ENCODE data around the gene PEX14. TPM values are rescaled to one million over a fixed set of nuclear protein-coding genes. Genes with fewer than 3 reads are reported as not detected.
"Not testable (repeated sequence)": the region's sequence is repeated elsewhere in the genome, so short reads cannot be mapped to it uniquely, and the experiment has no call there.

PEX14 gene
- total and polyA plus RNA-seq, 4 donors, result 9.5 to 26.9 (median 19.7) TPM

DNA sequence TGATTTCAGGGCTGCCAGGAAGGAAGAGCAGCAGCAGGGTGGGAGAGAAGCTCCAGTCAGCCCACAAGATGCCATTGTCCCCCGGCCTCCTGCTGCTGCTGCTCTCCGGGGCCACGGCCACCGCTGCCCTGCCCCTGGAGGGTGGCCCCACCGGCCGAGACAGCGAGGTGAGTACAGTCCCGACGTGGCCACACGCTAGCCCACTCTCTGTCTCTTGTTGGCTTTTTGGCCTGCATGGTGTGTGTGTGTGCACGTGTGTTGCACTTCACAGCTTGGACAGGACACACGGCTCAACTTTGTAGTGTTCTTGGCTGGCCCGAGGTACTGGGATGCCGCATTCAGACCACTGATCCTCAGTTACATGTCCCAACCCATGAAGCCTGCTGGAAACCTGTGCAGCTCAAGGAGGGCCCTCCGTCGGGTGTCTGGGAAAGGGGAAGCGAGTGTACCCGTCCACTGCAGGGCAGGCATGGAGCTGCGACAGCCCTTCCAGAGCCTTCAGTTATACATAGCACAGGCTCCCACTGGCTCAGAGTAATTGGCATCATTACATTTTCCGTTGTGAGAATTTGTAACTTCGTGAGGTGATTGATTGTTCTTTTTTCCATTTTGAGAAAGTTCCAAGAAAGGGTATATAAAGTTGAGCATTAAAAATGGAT is 24.5 kb upstream of the PEX14 start:
- Histone ChIP-seq H3K27ac (ENCODE audit: low read depth, low read length) (no peak overlapping the region), H3K4me3 (ENCODE audit: low read depth, low read length) (no peak overlapping the region), H3K27me3 (ENCODE audit: control insufficient read depth, insufficient read depth, low read length) (no peaks in the 10 kb centered on the region), H3K36me3 (ENCODE audit: control insufficient read depth, insufficient read depth, low read length) (peaks cover 17% of the 10 kb centered on the region), H3K4me1 (ENCODE audit: control insufficient read depth, insufficient read depth, low read length) (peaks cover 13% of the 10 kb centered on the region), H3K9me3 (ENCODE audit: control insufficient read depth, insufficient read depth, low read length) (no peaks in the 10 kb centered on the region)
- WGBS (ENCODE audit: insufficient coverage), result 87% methylated on average over 16 of the region's 21 CpGs
- DNase-seq (ENCODE audit: low read depth in 4 of 6, low spot score in 6 of 6), result peak in 1 of 6 donors; percentile 20

GRCh38 chr1:10450836-10451235 is 23.9 kb upstream of the PEX14 start:
- 36% methylated on average over 3 of the region's 6 CpGs for WGBS (ENCODE audit: insufficient coverage)
- H3K27ac ChIP-seq (ENCODE audit: low read depth, low read length), result no peak overlapping the region
- DNase-seq (ENCODE audit: low read depth in 4 of 6, low spot score in 6 of 6), result peak in 1 of 6 donors; percentile 70
- H3K36me3 ChIP-seq (ENCODE audit: control insufficient read depth, insufficient read depth, low read length), result peaks cover 17% of the 10 kb centered on the region
- H3K4me3 ChIP-seq (ENCODE audit: low read depth, low read length), result no peak overlapping the region
- no peaks in the 10 kb centered on the region for H3K9me3 ChIP-seq (ENCODE audit: control insufficient read depth, insufficient read depth, low read length)
- H3K27me3 ChIP-seq (ENCODE audit: control insufficient read depth, insufficient read depth, low read length), result no peaks in the 10 kb centered on the region
- peaks cover 13% of the 10 kb centered on the region for H3K4me1 ChIP-seq (ENCODE audit: control insufficient read depth, insufficient read depth, low read length)

- peaks cover 13% of the 10 kb centered on the region for H3K4me1 ChIP-seq (ENCODE audit: control insufficient read depth, insufficient read depth, low read length)
- no peaks in the 10 kb centered on the region for H3K9me3 ChIP-seq (ENCODE audit: control insufficient read depth, insufficient read depth, low read length)
- peak in 2 of 6 donors; percentile 23 to 80 for DNase-seq (ENCODE audit: low read depth in 4 of 6, low spot score in 6 of 6)
- no peaks in the 10 kb centered on the region for H3K27me3 ChIP-seq (ENCODE audit: control insufficient read depth, insufficient read depth, low read length)
- H3K36me3 ChIP-seq (ENCODE audit: control insufficient read depth, insufficient read depth, low read length), result peaks cover 17% of the 10 kb centered on the region
- H3K27ac ChIP-seq (ENCODE audit: low read depth, low read length), result no peak overlapping the region
- 9% methylated on average over 5 of the region's 10 CpGs for WGBS (ENCODE audit: insufficient coverage)
- H3K4me3 ChIP-seq (ENCODE audit: low read depth, low read length), result no peak overlapping the region
Measured at GRCh38 chr1:10451287-10451686, 23.5 kb upstream of the PEX14 start.

GRCh38 chr1:10456048-10456447 is 18.7 kb upstream of the PEX14 start:
- DNase-seq (ENCODE audit: low read depth in 4 of 6, low spot score in 6 of 6), result no peak
- Histone ChIP-seq H3K4me1 (ENCODE audit: control insufficient read depth, insufficient read depth, low read length) (peaks cover 4% of the 10 kb centered on the region), H3K27me3 (ENCODE audit: control insufficient read depth, insufficient read depth, low read length) (no peaks in the 10 kb centered on the region), H3K4me3 (ENCODE audit: low read depth, low read length) (no peak overlapping the region), H3K9me3 (ENCODE audit: control insufficient read depth, insufficient read depth, low read length) (no peaks in the 10 kb centered on the region), H3K27ac (ENCODE audit: low read depth, low read length) (no peak overlapping the region), H3K36me3 (ENCODE audit: control insufficient read depth, insufficient read depth, low read length) (peaks cover 17% of the 10 kb centered on the region)
- WGBS (ENCODE audit: insufficient coverage), result 88% methylated on average over 5 of the region's 5 CpGs

- Histone ChIP-seq H3K4me1 (ENCODE audit: control insufficient read depth, insufficient read depth, low read length) (no peaks in the 10 kb centered on the region), H3K4me3 (ENCODE audit: low read depth, low read length) (no peak overlapping the region), H3K27ac (ENCODE audit: low read depth, low read length) (no peak overlapping the region), H3K27me3 (ENCODE audit: control insufficient read depth, insufficient read depth, low read length) (no peaks in the 10 kb centered on the region), H3K36me3 (ENCODE audit: control insufficient read depth, insufficient read depth, low read length) (peaks cover 21% of the 10 kb centered on the region), H3K9me3 (ENCODE audit: control insufficient read depth, insufficient read depth, low read length) (no peaks in the 10 kb centered on the region)
- no CpG with 5 or more reads among the region's 7 CpGs for WGBS (ENCODE audit: insufficient coverage)
- DNase-seq (ENCODE audit: low read depth in 4 of 6, low spot score in 6 of 6), result no peak
Measured at GRCh38 chr1:10456661-10457060, 18.1 kb upstream of the PEX14 start.

GRCh38 chr1:10457462-10457861 is 17.3 kb upstream of the PEX14 start:
- H3K27me3 ChIP-seq (ENCODE audit: control insufficient read depth, insufficient read depth, low read length); DNase-seq (ENCODE audit: low read depth in 4 of 6, low spot score in 6 of 6); H3K9me3 ChIP-seq (ENCODE audit: control insufficient read depth, insufficient read depth, low read length); H3K4me1 ChIP-seq (ENCODE audit: control insufficient read depth, insufficient read depth, low read length); H3K27ac ChIP-seq (ENCODE audit: low read depth, low read length); H3K4me3 ChIP-seq (ENCODE audit: low read depth, low read length): not testable (repeated sequence)
- H3K36me3 ChIP-seq (ENCODE audit: control insufficient read depth, insufficient read depth, low read length), result peaks cover 29% of the 10 kb centered on the region
- 64% methylated on average over 4 of the region's 7 CpGs for WGBS (ENCODE audit: insufficient coverage)

GRCh38 chr1:10457875-10458274 is 16.9 kb upstream of the PEX14 start:
- Histone ChIP-seq H3K27me3 (ENCODE audit: control insufficient read depth, insufficient read depth, low read length) (no peaks in the 10 kb centered on the region), H3K4me1 (ENCODE audit: control insufficient read depth, insufficient read depth, low read length) (no peaks in the 10 kb centered on the region), H3K4me3 (ENCODE audit: low read depth, low read length) (no peak overlapping the region), H3K27ac (ENCODE audit: low read depth, low read length) (no peak overlapping the region), H3K9me3 (ENCODE audit: control insufficient read depth, insufficient read depth, low read length) (no peaks in the 10 kb centered on the region), H3K36me3 (ENCODE audit: control insufficient read depth, insufficient read depth, low read length) (peaks cover 31% of the 10 kb centered on the region)
- 79% methylated on average over 9 of the region's 9 CpGs for WGBS (ENCODE audit: insufficient coverage)
- no peak for DNase-seq (ENCODE audit: low read depth in 4 of 6, low spot score in 6 of 6)

DNA sequence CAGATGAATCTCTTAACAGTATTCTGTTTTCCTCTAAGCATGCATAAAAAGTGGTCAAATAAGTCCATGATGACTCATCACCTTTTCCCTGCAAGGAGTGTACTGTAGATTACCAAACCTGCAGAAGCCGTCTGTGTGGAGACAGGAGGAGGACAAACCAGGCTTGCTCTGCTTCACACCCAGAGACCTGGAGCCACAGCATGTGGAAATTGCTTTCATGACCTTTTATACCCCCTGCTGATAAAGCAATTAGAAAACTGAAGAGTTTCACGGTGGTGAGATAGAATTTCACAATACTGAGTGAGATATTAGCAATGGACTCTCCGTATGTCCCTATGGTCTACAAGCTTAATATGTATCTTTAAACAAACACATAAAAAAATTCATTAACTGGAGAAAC is 15.6 kb upstream of the PEX14 start:
- peaks cover 44% of the 10 kb centered on the region for H3K36me3 ChIP-seq (ENCODE audit: control insufficient read depth, insufficient read depth, low read length)
- H3K27me3 ChIP-seq (ENCODE audit: control insufficient read depth, insufficient read depth, low read length), result no peaks in the 10 kb centered on the region
- no peaks in the 10 kb centered on the region for H3K4me1 ChIP-seq (ENCODE audit: control insufficient read depth, insufficient read depth, low read length)
- no peak overlapping the region for H3K27ac ChIP-seq (ENCODE audit: low read depth, low read length)
- H3K4me3 ChIP-seq (ENCODE audit: low read depth, low read length), result no peak overlapping the region
- DNase-seq (ENCODE audit: low read depth in 4 of 6, low spot score in 6 of 6), result peak in 1 of 6 donors; percentile 59
- H3K9me3 ChIP-seq (ENCODE audit: control insufficient read depth, insufficient read depth, low read length), result no peaks in the 10 kb centered on the region
- 63% methylated on average over 1 of the region's 3 CpGs for WGBS (ENCODE audit: insufficient coverage)

GRCh38 chr1:10467078-10467477 is 7.7 kb upstream of the PEX14 start:
- no peak overlapping the region for H3K27ac ChIP-seq (ENCODE audit: low read depth, low read length)
- H3K9me3 ChIP-seq (ENCODE audit: control insufficient read depth, insufficient read depth, low read length), result no peaks in the 10 kb centered on the region
- H3K4me3 ChIP-seq (ENCODE audit: low read depth, low read length), result no peak overlapping the region
- no peak for DNase-seq (ENCODE audit: low read depth in 4 of 6, low spot score in 6 of 6)
- peaks cover 63% of the 10 kb centered on the region for H3K36me3 ChIP-seq (ENCODE audit: control insufficient read depth, insufficient read depth, low read length)
- H3K27me3 ChIP-seq (ENCODE audit: control insufficient read depth, insufficient read depth, low read length), result no peaks in the 10 kb centered on the region
- peaks cover 10% of the 10 kb centered on the region for H3K4me1 ChIP-seq (ENCODE audit: control insufficient read depth, insufficient read depth, low read length)
- 93% methylated on average over 2 of the region's 2 CpGs for WGBS (ENCODE audit: insufficient coverage)

- Histone ChIP-seq H3K4me3 (ENCODE audit: low read depth, low read length) (no peak overlapping the region), H3K27ac (ENCODE audit: low read depth, low read length) (no peak overlapping the region), H3K9me3 (ENCODE audit: control insufficient read depth, insufficient read depth, low read length) (no peaks in the 10 kb centered on the region), H3K27me3 (ENCODE audit: control insufficient read depth, insufficient read depth, low read length) (no peaks in the 10 kb centered on the region), H3K36me3 (ENCODE audit: control insufficient read depth, insufficient read depth, low read length) (peaks cover 36% of the 10 kb centered on the region), H3K4me1 (ENCODE audit: control insufficient read depth, insufficient read depth, low read length) (peaks cover 16% of the 10 kb centered on the region)
- DNase-seq (ENCODE audit: low read depth in 4 of 6, low spot score in 6 of 6), result no peak
- WGBS (ENCODE audit: insufficient coverage), result no CpG with 5 or more reads among the region's 4 CpGs
Measured at GRCh38 chr1:10470043-10470442, 4.7 kb upstream of the PEX14 start.
